Neural cell (in vitro differentiated cells): ENCODE data around the gene PLCZ1.

ENCODE experiments used
- EP300 ChIP-seq: fragments of 450-650 bp; conservative IDR thresholded peaks from 2 replicates; pipeline ENCODE4 v1.6.1; 2014; ENCODE audit warnings: antibody characterized with exemption, mild to moderate bottlenecking, moderate library complexity; ENCODE audit not compliant: poor library complexity, severe bottlenecking
- EZH2 ChIP-seq: fragments of 200-600, 300-800 bp; shearing (Covaris generic), sonication (generic); IDR thresholded peaks from 2 replicates; pipeline ENCODE4 v1.6.1; 2014; ENCODE audit warnings: antibody characterized with exemption, low read length, borderline replicate concordance, mild to moderate bottlenecking; ENCODE audit not compliant: insufficient read depth, poor library complexity, severe bottlenecking
- POLR2AphosphoS5 ChIP-seq: IDR thresholded peaks from 2 replicates; pipeline ENCODE4 v1.6.1; 2012
- TAF1 ChIP-seq: IDR thresholded peaks from 2 replicates; pipeline ENCODE4 v1.6.1; 2012; ENCODE audit warnings: low read depth
- TF ChIP-seq, protein P1 (sequence below): fragments of 450-650 bp; IDR thresholded peaks from 2 replicates; pipeline ENCODE4 v1.5.1; 2014; ENCODE audit warnings: antibody characterized with exemption, mild to moderate bottlenecking, moderate library complexity; ENCODE audit not compliant: poor library complexity, severe bottlenecking

GRCh38 chr12:18752280-18752920, 14.6 kb upstream of the PLCZ1 start:
- TF ChIP-seq, protein P1, sequence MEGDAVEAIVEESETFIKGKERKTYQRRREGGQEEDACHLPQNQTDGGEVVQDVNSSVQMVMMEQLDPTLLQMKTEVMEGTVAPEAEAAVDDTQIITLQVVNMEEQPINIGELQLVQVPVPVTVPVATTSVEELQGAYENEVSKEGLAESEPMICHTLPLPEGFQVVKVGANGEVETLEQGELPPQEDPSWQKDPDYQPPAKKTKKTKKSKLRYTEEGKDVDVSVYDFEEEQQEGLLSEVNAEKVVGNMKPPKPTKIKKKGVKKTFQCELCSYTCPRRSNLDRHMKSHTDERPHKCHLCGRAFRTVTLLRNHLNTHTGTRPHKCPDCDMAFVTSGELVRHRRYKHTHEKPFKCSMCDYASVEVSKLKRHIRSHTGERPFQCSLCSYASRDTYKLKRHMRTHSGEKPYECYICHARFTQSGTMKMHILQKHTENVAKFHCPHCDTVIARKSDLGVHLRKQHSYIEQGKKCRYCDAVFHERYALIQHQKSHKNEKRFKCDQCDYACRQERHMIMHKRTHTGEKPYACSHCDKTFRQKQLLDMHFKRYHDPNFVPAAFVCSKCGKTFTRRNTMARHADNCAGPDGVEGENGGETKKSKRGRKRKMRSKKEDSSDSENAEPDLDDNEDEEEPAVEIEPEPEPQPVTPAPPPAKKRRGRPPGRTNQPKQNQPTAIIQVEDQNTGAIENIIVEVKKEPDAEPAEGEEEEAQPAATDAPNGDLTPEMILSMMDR = no peak
- TF ChIP-seq POLR2AphosphoS5 (no peak), EP300 (no peak), EZH2 (no peak), TAF1 (no peak)
